ENCODE results near the gene GALNT6. TPM values are rescaled to one million over a fixed set of nuclear protein-coding genes. Genes with fewer than 3 reads are reported as not detected.
"Not testable (repeated sequence)": the region's sequence is repeated elsewhere in the genome, so short reads cannot be mapped to it uniquely, and the experiment has no call there.

GALNT6 gene
- total and polyA plus RNA-seq, 3 donors from 2014 or later = 1.7 to 2.8 (median 2.8) TPM

- no peaks in the 10 kb centered on the region for H3K9me3 ChIP-seq
- peaks cover 5% of the 10 kb centered on the region for H3K4me1 ChIP-seq
Observed at GRCh38 chr12:51342416-51342815, 48.8 kb downstream of the GALNT6 start.

GRCh38 chr12:51341251-51342007, 49.8 kb downstream of the GALNT6 start:
- H3K27ac ChIP-seq = no peak overlapping the region
- 36 to 43% methylated on average over 4 to 9 of the region's 9 CpGs for WGBS, 2 donors
- intact Hi-C loops (cut with DNase I; ENCODE audit: low total_unique reads) = no loop called here
- no peaks in the 10 kb centered on the region for H3K27me3 ChIP-seq
- H3K4me3 ChIP-seq = no peak overlapping the region
- TF ChIP-seq, protein P1, sequence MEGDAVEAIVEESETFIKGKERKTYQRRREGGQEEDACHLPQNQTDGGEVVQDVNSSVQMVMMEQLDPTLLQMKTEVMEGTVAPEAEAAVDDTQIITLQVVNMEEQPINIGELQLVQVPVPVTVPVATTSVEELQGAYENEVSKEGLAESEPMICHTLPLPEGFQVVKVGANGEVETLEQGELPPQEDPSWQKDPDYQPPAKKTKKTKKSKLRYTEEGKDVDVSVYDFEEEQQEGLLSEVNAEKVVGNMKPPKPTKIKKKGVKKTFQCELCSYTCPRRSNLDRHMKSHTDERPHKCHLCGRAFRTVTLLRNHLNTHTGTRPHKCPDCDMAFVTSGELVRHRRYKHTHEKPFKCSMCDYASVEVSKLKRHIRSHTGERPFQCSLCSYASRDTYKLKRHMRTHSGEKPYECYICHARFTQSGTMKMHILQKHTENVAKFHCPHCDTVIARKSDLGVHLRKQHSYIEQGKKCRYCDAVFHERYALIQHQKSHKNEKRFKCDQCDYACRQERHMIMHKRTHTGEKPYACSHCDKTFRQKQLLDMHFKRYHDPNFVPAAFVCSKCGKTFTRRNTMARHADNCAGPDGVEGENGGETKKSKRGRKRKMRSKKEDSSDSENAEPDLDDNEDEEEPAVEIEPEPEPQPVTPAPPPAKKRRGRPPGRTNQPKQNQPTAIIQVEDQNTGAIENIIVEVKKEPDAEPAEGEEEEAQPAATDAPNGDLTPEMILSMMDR (IDR thresholded peaks at IDR 0.05) = peak; percentile 93 to 98 (median 96)
- TF ChIP-seq POLR2A (IDR thresholded peaks at IDR 0.05) = no peak
- no peaks in the 10 kb centered on the region for H3K9me3 ChIP-seq
- peak; percentile 84 for DNase-seq
- H3K36me3 ChIP-seq (ENCODE audit: low read depth, missing control alignments) = no peaks in the 10 kb centered on the region
- peaks cover 5% of the 10 kb centered on the region for H3K4me1 ChIP-seq

More at GRCh38 chr12:51342416-51342815, 48.8 kb downstream of the GALNT6 start:
- TF ChIP-seq, protein P1 (IDR thresholded peaks at IDR 0.05) = no peak
- TF ChIP-seq POLR2A (IDR thresholded peaks at IDR 0.05) = no peak
- H3K27ac ChIP-seq = no peak overlapping the region
- WGBS, 2 donors = 92 to 95% methylated on average over 8 to 10 of the region's 10 CpGs
- no peak overlapping the region for H3K4me3 ChIP-seq
- intact Hi-C loops (cut with DNase I; ENCODE audit: low total_unique reads) = no loop called here
- H3K36me3 ChIP-seq (ENCODE audit: low read depth, missing control alignments) = no peaks in the 10 kb centered on the region
- H3K27me3 ChIP-seq = no peaks in the 10 kb centered on the region
- no peak for DNase-seq

GRCh38 chr12:51339750-51340149, 51.5 kb downstream of the GALNT6 start:
- H3K36me3 ChIP-seq (ENCODE audit: low read depth, missing control alignments) = no peaks in the 10 kb centered on the region
- intact Hi-C loops (cut with DNase I; ENCODE audit: low total_unique reads) = no loop called here
- TF ChIP-seq, protein P1 (IDR thresholded peaks at IDR 0.05) = no peak
- no peak for TF ChIP-seq POLR2A (IDR thresholded peaks at IDR 0.05)
- no peak for DNase-seq
- no peaks in the 10 kb centered on the region for H3K27me3 ChIP-seq
- WGBS, 2 donors = 82 to 87% methylated on average over 6 of the region's 6 CpGs
- peaks cover 5% of the 10 kb centered on the region for H3K4me1 ChIP-seq
- no peaks in the 10 kb centered on the region for H3K9me3 ChIP-seq
- no peak overlapping the region for H3K27ac ChIP-seq
- H3K4me3 ChIP-seq = no peak overlapping the region

DNA sequence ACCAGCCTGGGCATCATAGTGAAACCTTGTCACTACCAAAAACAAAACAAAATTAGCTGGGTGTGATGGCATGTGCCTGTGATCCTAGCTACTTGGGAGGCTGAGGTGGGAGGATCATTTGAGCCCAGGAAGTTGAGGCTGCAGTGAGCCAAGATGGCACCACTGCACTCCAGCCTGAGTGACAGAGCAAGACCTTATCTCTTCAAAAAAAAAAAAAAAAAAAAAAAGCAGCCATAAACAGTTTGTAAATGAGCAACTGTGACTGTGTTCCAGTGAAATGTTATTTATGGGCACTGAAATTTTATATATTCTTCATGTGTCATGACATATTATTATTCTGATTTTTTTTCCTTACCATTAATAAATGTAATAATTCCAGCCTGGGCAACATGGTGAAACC, 53.9 kb downstream of the GALNT6 start:
- intact Hi-C loops (cut with DNase I; ENCODE audit: low total_unique reads); DNase-seq; H3K4me1 ChIP-seq; H3K27me3 ChIP-seq; H3K9me3 ChIP-seq; H3K4me3 ChIP-seq; H3K36me3 ChIP-seq (ENCODE audit: low read depth, missing control alignments); H3K27ac ChIP-seq: not testable (repeated sequence)

DNA sequence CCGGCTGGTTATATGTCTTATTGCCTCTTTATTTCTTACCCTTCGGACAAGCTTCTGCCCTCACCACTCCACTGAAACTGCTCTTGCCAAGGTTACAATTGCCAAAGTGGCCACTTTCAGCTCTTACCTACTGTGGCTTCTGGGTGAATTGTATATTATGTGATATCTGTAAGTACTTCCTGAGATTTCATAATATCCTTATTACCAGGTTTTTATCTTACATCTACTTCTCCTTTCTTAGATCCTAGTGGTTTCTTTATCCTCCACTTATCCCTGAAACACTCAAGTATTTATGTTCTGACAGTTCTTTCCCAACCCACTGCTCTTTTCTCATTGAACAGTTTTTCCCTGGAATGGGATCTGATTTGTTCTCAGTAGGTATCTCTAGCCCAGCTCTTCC, 55.3 kb downstream of the GALNT6 start:
- no peak for DNase-seq
- no peaks in the 10 kb centered on the region for H3K9me3 ChIP-seq
- H3K36me3 ChIP-seq (ENCODE audit: low read depth, missing control alignments) = no peaks in the 10 kb centered on the region
- peaks cover under 1% of the 10 kb centered on the region for H3K4me1 ChIP-seq
- H3K27ac ChIP-seq = no peak overlapping the region
- no peaks in the 10 kb centered on the region for H3K27me3 ChIP-seq
- H3K4me3 ChIP-seq = no peak overlapping the region
- 76 to 87% methylated on average over 2 of the region's 2 CpGs for WGBS, 2 donors
- intact Hi-C loops (cut with DNase I; ENCODE audit: low total_unique reads) = no loop called here
- TF ChIP-seq, protein P1 (IDR thresholded peaks at IDR 0.05) = no peak
- TF ChIP-seq POLR2A (IDR thresholded peaks at IDR 0.05) = no peak

Data from testis (tissue), 3 donors.